ENCODE results near the gene ACTN4. TPM values are rescaled to one million over a fixed set of nuclear protein-coding genes. Genes with fewer than 3 reads are reported as not detected.
A peak's percentile ranks its signal among the peaks of the same experiment; 100 is the strongest.

ACTN4 gene
- total and polyA plus RNA-seq, 2 of the 4 experiments (the other 2 are of a cell fraction) = 541 to 659 TPM

- Histone ChIP-seq H3K79me1 (ENCODE audit: low read depth in 1 of 2, low read length in 2 of 2) (peaks cover 6 to 76% of the 10 kb centered on the region in 2 experiments; a peak in 3 of 4 replicates), H3K14ac (replicated peaks; ENCODE audit: low read depth, low read length) (peak overlapping the region; percentile 90), H3K27me3 (ENCODE audit: control insufficient read depth, insufficient read depth, low read length) (no peaks in the 10 kb centered on the region), H3K4ac (ENCODE audit: low read depth, low read length) (peak overlapping the region; percentile 81), H3K18ac (ENCODE audit: low read depth, low read length) (0 out of 2 replicates have a peak overlapping the region, but pooled peaks have one; percentile 10), H4K5ac (ENCODE audit: low read depth, low read length) (peak overlapping the region; percentile 22), H3K4me2 (ENCODE audit: low read depth, low read length) (peak overlapping the region; percentile 48), H3K23ac (ENCODE audit: low read depth, low read length) (peak overlapping the region; percentile 49), H2BK5ac (ENCODE audit: low read depth, low read length, poor library complexity, severe bottlenecking) (peak overlapping the region; percentile 68), H2AK5ac (ENCODE audit: low read depth, low read length) (peak overlapping the region; percentile 89), H2BK120ac (ENCODE audit: low read depth, low read length) (peak overlapping the region; percentile 74), H3K56ac (ENCODE audit: extremely low read depth, insufficient read depth, low read length) (no peak overlapping the region), H3K9ac (ENCODE audit: low read depth, low read length) (peak overlapping the region; percentile 65), H3K27ac (ENCODE audit: insufficient read depth, low read length) (peak overlapping the region; percentile 77), H3K4me3 (ENCODE audit: insufficient read depth, low read depth, low read length) (no peak overlapping the region), H3K36me3 (ENCODE audit: control insufficient read depth, insufficient read depth, low read length) (peaks cover 13% of the 10 kb centered on the region), H3K9me1 (ENCODE audit: insufficient read depth, low read length) (peaks cover 62% of the 10 kb centered on the region), H2BK20ac (ENCODE audit: low read depth, low read length) (peak overlapping the region; percentile 59), H2BK15ac (ENCODE audit: low read depth, low read length) (0 out of 3 replicates have a peak overlapping the region, but pooled peaks have one; percentile 18), H2AFZ (replicated peaks; ENCODE audit: low read length, poor library complexity) (no peak overlapping the region), H4K8ac (ENCODE audit: low read depth in 2 of 2, low read length in 2 of 2) (peak overlapping the region in 1 of 2 experiments; percentile 80; a peak in 2 of 4 replicates), H4K20me1 (ENCODE audit: insufficient read depth, low read length) (peaks cover 81% of the 10 kb centered on the region), H4K91ac (ENCODE audit: insufficient read depth, low read depth, low read length) (peak overlapping the region; percentile 69), H3K9me3 (ENCODE audit: control insufficient read depth, insufficient read depth, low read length) (no peaks in the 10 kb centered on the region), H3K4me1 (ENCODE audit: control insufficient read depth, insufficient read depth, low read length) (peaks cover 53% of the 10 kb centered on the region), H2AK9ac (replicated peaks; ENCODE audit: low read depth, low read length, poor library complexity) (peak overlapping the region; percentile 74)
- in situ Hi-C loops (cut with MboI; ENCODE audit: low sequenced_read_pairs) (no loop called here), dilution Hi-C loops (cut with HindIII; ENCODE audit: low sequenced_read_pairs, unreplicated experiment) (no loop called here), intact Hi-C loops (cut with micrococcal nuclease) (no loop called here)
- ChIA-PET POLR2A (ENCODE audit: unreplicated experiment) (no interaction called here), CTCF (interaction anchor here (1.5 kb wide), 1 partner anchor 15 kb away, joined by 4 read pairs; no protein-coding TSS in a partner anchor)
- DNase-seq (no peak), ATAC-seq (ENCODE audit: low read depth) (no peak)
- no TSS peak for BruUV-seq (replicated peaks)
- 75% methylated on average over 6 of the region's 11 CpGs; no CpG with 5 or more reads in 1 of the 2 experiments for WGBS, 2 experiments (ENCODE audit: extremely low coverage in 2 of 2, insufficient read length in 1 of 2)
- no peak for TF ChIP-seq NFE2L2 (IDR thresholded peaks at IDR 0.05; ENCODE audit: low read depth, low read length)
- TF ChIP-seq RAD21 (IDR thresholded peaks at IDR 0.05; ENCODE audit: low read length) = no peak
- no peak for TF ChIP-seq CTCF (conservative IDR thresholded peaks at IDR 0.05; ENCODE audit: low read depth, low read length)
- TF ChIP-seq USF2 (IDR thresholded peaks at IDR 0.05; ENCODE audit: low read depth, low read length) = no peak
These were observed 29.6 kb downstream of the ACTN4 start for GRCh38 chr19:38676878-38677646.

Measured in IMR-90 (cell line).